ENCODE data around the gene ZNF888. TPM values are rescaled to one million over a fixed set of nuclear protein-coding genes. Genes with fewer than 3 reads are reported as not detected.
"Not testable (repeated sequence)": the region's sequence is repeated elsewhere in the genome, so short reads cannot be mapped to it uniquely, and the experiment has no call there.

The ZNF888 gene
- total and polyA plus RNA-seq, 11 donors: 0.80 to 3.2 (median 1.3) TPM

- Histone ChIP-seq H3K27me3 (no peaks in the 10 kb centered on the region), H3K4me1 (peaks cover 0 to 6% (median 2%) of the 10 kb centered on the region in 12 donors), H3K27ac (no peak overlapping the region), H3K9me3 (no peaks in the 10 kb centered on the region), H3K4me3 (no peak overlapping the region), H3K36me3 (peaks cover 0 to 74% (median 51%) of the 10 kb centered on the region in 9 donors)
- WGBS, 4 donors: 47 to 61% (median 50%) methylated on average over 4 of the region's 4 CpGs
- DNase-seq: no peak
- intact Hi-C loops (cut with DNase I): no loop called here
- no peak for TF ChIP-seq CTCF (IDR thresholded peaks at IDR 0.05)
- TF ChIP-seq POLR2A (IDR thresholded peaks at IDR 0.05): no peak
- no peak for ATAC-seq
Observed at GRCh38 chr19:52891336-52891735, 31.9 kb downstream of the ZNF888 start.

- WGBS, 4 donors: 92 to 97% (median 94%) methylated on average over 4 of the region's 4 CpGs
- no peaks in the 10 kb centered on the region for H3K9me3 ChIP-seq
- TF ChIP-seq CTCF (IDR thresholded peaks at IDR 0.05) (no peak), POLR2A (IDR thresholded peaks at IDR 0.05) (no peak)
- H3K27ac ChIP-seq: no peak overlapping the region
- peaks cover 0 to 82% (median 65%) of the 10 kb centered on the region in 9 donors for H3K36me3 ChIP-seq
- DNase-seq (no peak), ATAC-seq (no peak)
- intact Hi-C loops (cut with DNase I): no loop called here
- H3K4me3 ChIP-seq: no peak overlapping the region
- H3K4me1 ChIP-seq: no peaks in the 10 kb centered on the region
- H3K27me3 ChIP-seq: no peaks in the 10 kb centered on the region
Observed at GRCh38 chr19:52889931-52890330, 33.3 kb downstream of the ZNF888 start.

- Histone ChIP-seq H3K27me3 (no peaks in the 10 kb centered on the region), H3K4me1 (no peaks in the 10 kb centered on the region), H3K9me3 (peaks cover 0 to 8% (median 0%) of the 10 kb centered on the region in 12 donors), H3K27ac (no peak overlapping the region), H3K36me3 (peaks cover 0 to 84% (median 73%) of the 10 kb centered on the region in 9 donors), H3K4me3 (no peak overlapping the region)
- intact Hi-C loops (cut with DNase I): no loop called here
- ATAC-seq (no peak), DNase-seq (no peak)
- TF ChIP-seq POLR2A (IDR thresholded peaks at IDR 0.05): no peak
- TF ChIP-seq CTCF (IDR thresholded peaks at IDR 0.05): no peak
- WGBS, 4 donors: 87 to 92% (median 88%) methylated on average over 7 of the region's 7 CpGs
Observed at GRCh38 chr19:52889076-52889475, 34.2 kb downstream of the ZNF888 start.

GRCh38 chr19:52880895-52881389 is 42.3 kb downstream of the ZNF888 start:
- ATAC-seq (no peak), DNase-seq (no peak)
- peaks cover 0 to 79% (median 20%) of the 10 kb centered on the region in 12 donors for H3K9me3 ChIP-seq
- no peaks in the 10 kb centered on the region for H3K27me3 ChIP-seq
- TF ChIP-seq POLR2A (IDR thresholded peaks at IDR 0.05) (no peak), CTCF (IDR thresholded peaks at IDR 0.05) (no peak)
- H3K4me1 ChIP-seq: no peaks in the 10 kb centered on the region
- H3K27ac ChIP-seq: no peak overlapping the region
- no peak overlapping the region for H3K4me3 ChIP-seq
- intact Hi-C loops (cut with DNase I): no loop called here
- 88 to 92% (median 90%) methylated on average over 11 of the region's 11 CpGs for WGBS, 4 donors
- H3K36me3 ChIP-seq: peaks cover 6 to 83% (median 75%) of the 10 kb centered on the region in 9 donors

- peaks cover 0 to 13% (median 0%) of the 10 kb centered on the region in 12 donors for H3K9me3 ChIP-seq
- DNase-seq; H3K4me1 ChIP-seq; intact Hi-C loops (cut with DNase I); ATAC-seq; H3K4me3 ChIP-seq; H3K36me3 ChIP-seq; H3K27me3 ChIP-seq; H3K27ac ChIP-seq: not testable (repeated sequence)
- 65 to 76% (median 66%) methylated on average over 6 of the region's 6 CpGs for WGBS, 4 donors
Observed at GRCh38 chr19:52872996-52873395, 50.2 kb downstream of the ZNF888 start.

All from heart left ventricle (tissue), 16 donors.